Activated effector memory CD4-positive, alpha-beta T cell treated with Interleukin-2 at 50 U/mL for 16 hours (primary cell): Measurements from ENCODE around the gene HARS1.
A peak's percentile ranks its signal among the peaks of the same experiment; 100 is the strongest.
"Not testable (repeated sequence)": the region's sequence is repeated elsewhere in the genome, so short reads cannot be mapped to it uniquely, and the experiment has no call there.

Experiments used
- DNase-seq: peaks from one replicate; pipeline ENCODE4 v3.0.0-alpha.2; 2020

The HARS1 gene

DNA sequence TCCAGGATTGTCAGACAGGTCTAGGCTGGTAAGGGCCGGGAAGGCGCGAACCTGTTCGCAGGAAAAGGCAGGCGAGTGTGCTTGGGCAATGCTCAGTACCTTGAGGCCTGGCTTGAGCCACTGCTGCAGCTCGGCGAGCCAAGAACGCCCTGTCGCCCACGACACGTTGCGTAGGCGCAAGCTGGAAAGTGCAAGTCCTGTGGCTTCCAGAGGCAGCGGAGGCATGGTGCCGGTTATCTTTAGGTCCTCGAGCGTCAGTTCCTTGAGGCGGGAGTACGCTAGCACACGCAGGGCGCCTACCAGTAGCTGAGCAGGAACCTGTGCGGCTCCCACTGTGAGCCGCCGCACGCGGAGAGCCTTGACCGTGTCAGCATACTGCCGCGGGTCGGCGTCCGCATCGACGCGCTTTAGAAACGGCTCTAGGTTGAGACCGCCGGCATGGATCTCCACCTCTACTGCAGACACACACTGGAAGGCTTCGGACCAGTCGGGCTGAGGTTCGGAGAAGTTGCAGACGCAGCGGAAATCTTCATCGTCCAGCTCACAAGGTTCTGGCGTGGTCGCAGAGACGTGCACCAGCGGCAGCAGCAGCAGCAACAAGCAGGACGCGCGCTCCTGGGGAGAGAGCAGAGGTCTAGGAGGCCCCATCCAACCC, 58.7 kb downstream of the HARS1 start:
- peak; percentile 37 for DNase-seq

GRCh38 chr5:140631831-140632365, 59.3 kb downstream of the HARS1 start:
- no peak for DNase-seq

DNA sequence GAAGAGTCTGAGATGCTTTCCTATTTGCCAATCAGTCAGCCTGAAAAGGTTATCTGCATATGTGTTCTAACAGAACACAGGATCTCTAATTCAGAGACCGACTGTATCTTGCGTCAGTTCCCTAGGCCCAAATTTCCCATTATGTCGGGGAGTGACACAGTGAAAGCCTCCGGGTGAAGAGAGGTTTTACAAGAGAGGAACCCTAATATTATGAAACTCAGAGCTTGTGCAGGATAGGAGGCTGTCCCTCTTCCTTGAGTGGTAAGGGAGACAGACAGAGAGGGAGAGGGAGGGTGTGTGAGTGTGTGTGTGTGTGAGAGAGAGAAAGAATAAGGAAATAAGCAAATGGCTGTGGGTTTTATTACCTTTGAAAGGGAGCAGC, 60.1 kb downstream of the HARS1 start:
- DNase-seq = no peak

- DNase-seq = no peak
Observed at GRCh38 chr5:140630292-140631035, 60.7 kb downstream of the HARS1 start.

DNA sequence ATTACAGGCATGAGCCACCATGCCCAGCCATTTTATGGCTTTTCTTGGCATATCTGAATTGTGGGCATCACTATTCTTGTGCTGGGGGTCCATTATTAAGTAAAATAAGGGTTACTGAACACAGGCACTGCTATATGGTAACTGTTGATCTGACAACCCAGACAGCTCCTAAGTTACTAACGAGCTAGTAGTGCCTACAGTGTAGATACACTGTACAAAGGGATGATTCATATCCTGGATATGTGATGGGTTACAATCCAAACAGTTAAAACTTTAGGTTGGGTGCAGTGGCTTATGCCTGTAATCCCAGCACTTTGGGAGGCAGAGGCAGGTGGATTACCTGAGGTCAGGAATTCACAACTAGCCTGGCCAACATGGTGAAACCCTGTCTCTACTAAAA, 62.5 kb downstream of the HARS1 start:
- DNase-seq = no peak

- no peak for DNase-seq
Observed at GRCh38 chr5:140627972-140628371, 63.2 kb downstream of the HARS1 start.

DNA sequence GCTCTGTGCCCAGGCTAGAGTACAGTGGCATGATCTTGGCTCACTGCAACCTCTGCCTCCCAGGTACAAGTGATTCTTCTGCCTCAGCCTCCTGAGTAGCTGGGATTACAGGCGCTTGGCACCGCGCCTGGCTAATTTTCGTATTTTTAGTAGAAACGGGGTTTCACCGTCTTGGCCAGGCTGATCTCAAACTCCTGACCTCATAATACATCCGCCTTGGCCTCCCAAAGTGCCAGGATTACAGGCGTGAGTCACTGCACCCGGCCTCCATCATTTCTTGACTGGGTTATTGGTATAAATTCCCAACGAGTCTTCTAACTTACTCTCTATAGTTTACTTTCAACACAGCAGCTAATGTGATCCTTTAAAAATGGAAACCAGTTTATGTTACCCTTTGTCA, 66.3 kb downstream of the HARS1 start:
- DNase-seq = not testable (repeated sequence)
